ENCODE data around the gene CCDC15. TPM values are rescaled to one million over a fixed set of nuclear protein-coding genes. Genes with fewer than 3 reads are reported as not detected.

Gene CCDC15
- total RNA-seq, 2 donors from 2014 or later: 0.99 to 1.6 TPM

GRCh38 chr11:125075242-125075625, 121.2 kb downstream of the CCDC15 start:
- intact Hi-C loops (cut with DNase I): no loop called here
- no peak for DNase-seq
- Histone ChIP-seq H3K4me3 (no peak overlapping the region), H3K9me3 (no peaks in the 10 kb centered on the region), H3K4me1 (peaks cover 6% of the 10 kb centered on the region), H3K27me3 (no peaks in the 10 kb centered on the region), H3K36me3 (replicated peaks in 1 of 2; ENCODE audit: insufficient read depth in 1 of 2, low read depth in 2 of 2) (no peaks in the 10 kb centered on the region), H3K27ac (no peak overlapping the region)
- WGBS, 2 donors: 72 to 77% methylated on average over 6 to 7 of the region's 7 CpGs
- no peak for TF ChIP-seq POLR2A (IDR thresholded peaks at IDR 0.05)
- TF ChIP-seq, protein P1, sequence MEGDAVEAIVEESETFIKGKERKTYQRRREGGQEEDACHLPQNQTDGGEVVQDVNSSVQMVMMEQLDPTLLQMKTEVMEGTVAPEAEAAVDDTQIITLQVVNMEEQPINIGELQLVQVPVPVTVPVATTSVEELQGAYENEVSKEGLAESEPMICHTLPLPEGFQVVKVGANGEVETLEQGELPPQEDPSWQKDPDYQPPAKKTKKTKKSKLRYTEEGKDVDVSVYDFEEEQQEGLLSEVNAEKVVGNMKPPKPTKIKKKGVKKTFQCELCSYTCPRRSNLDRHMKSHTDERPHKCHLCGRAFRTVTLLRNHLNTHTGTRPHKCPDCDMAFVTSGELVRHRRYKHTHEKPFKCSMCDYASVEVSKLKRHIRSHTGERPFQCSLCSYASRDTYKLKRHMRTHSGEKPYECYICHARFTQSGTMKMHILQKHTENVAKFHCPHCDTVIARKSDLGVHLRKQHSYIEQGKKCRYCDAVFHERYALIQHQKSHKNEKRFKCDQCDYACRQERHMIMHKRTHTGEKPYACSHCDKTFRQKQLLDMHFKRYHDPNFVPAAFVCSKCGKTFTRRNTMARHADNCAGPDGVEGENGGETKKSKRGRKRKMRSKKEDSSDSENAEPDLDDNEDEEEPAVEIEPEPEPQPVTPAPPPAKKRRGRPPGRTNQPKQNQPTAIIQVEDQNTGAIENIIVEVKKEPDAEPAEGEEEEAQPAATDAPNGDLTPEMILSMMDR (IDR thresholded peaks at IDR 0.05): no peak
- ATAC-seq: no peak

DNA sequence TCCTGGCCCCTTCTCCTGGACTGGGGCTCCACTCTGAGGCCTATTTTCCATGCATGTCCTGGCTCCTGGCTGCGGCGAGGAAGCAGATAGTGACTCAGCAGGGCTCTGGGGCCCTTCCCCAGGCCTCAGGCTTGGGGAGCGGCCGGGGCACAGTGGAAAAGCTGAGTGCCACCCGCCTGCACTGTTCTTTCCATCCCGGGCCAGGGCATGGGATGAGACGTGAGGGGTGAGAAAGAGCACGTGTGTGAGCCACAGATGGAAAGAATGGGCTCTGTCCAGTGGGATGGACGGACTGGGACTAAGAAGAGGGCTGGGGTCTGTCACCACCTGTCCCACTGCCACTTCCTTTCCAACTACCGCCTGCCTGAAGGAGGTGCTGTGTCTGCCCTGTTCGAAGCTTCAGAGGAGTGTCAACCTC, 121.9 kb downstream of the CCDC15 start:
- no peaks in the 10 kb centered on the region for H3K27me3 ChIP-seq
- no peak for TF ChIP-seq POLR2A (IDR thresholded peaks at IDR 0.05)
- TF ChIP-seq, protein P1 (IDR thresholded peaks at IDR 0.05): no peak
- 79 to 82% methylated on average over 11 of the region's 11 CpGs for WGBS, 2 donors
- no peaks in the 10 kb centered on the region for H3K36me3 ChIP-seq (replicated peaks in 1 of 2; ENCODE audit: insufficient read depth in 1 of 2, low read depth in 2 of 2)
- ATAC-seq (no peak), DNase-seq (no peak)
- no peak overlapping the region for H3K27ac ChIP-seq
- no peak overlapping the region for H3K4me3 ChIP-seq
- peaks cover 1% of the 10 kb centered on the region for H3K4me1 ChIP-seq
- H3K9me3 ChIP-seq: no peaks in the 10 kb centered on the region
- intact Hi-C loops (cut with DNase I): no loop called here

- TF ChIP-seq POLR2A (IDR thresholded peaks at IDR 0.05): no peak
- TF ChIP-seq, protein P1 (IDR thresholded peaks at IDR 0.05): no peak
- H3K36me3 ChIP-seq (replicated peaks in 1 of 2; ENCODE audit: insufficient read depth in 1 of 2, low read depth in 2 of 2): no peaks in the 10 kb centered on the region
- 68 to 71% methylated on average over 4 to 14 of the region's 14 CpGs for WGBS, 2 donors
- intact Hi-C loops (cut with DNase I): no loop called here
- no peaks in the 10 kb centered on the region for H3K9me3 ChIP-seq
- H3K27ac ChIP-seq: no peak overlapping the region
- no peak overlapping the region for H3K4me3 ChIP-seq
- ATAC-seq: no peak
- DNase-seq: no peak
- H3K4me1 ChIP-seq: no peaks in the 10 kb centered on the region
- H3K27me3 ChIP-seq: no peaks in the 10 kb centered on the region
Measured at GRCh38 chr11:125076378-125076945, 122.5 kb downstream of the CCDC15 start.

DNA sequence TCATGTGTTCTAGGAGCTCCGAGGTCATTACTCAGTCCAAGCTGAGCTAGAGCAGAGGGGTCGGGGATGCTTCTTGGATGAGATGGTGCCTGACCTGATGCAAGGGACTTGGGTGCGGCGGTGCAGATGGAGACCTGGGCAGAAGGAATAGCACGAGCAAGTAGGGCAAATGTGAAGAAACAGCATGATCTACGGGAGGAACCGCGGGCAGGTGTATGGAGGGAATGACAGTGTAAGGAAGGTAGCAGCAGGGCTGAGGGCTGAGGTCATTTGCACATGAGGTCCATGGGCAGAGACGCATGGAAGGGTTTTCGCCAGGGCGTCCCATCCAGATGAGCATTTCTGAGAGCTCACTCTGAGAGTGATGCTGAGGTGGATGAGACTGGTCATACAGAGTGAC, 124.0 kb downstream of the CCDC15 start:
- intact Hi-C loops (cut with DNase I): no loop called here
- TF ChIP-seq, protein P1 (IDR thresholded peaks at IDR 0.05): no peak
- no peak for TF ChIP-seq POLR2A (IDR thresholded peaks at IDR 0.05)
- no peaks in the 10 kb centered on the region for H3K9me3 ChIP-seq
- 84 to 86% methylated on average over 11 of the region's 11 CpGs for WGBS, 2 donors
- no peak for DNase-seq
- no peak overlapping the region for H3K27ac ChIP-seq
- no peak overlapping the region for H3K4me3 ChIP-seq
- H3K4me1 ChIP-seq: no peaks in the 10 kb centered on the region
- no peak for ATAC-seq
- no peaks in the 10 kb centered on the region for H3K36me3 ChIP-seq (replicated peaks in 1 of 2; ENCODE audit: insufficient read depth in 1 of 2, low read depth in 2 of 2)
- H3K27me3 ChIP-seq: no peaks in the 10 kb centered on the region

DNA sequence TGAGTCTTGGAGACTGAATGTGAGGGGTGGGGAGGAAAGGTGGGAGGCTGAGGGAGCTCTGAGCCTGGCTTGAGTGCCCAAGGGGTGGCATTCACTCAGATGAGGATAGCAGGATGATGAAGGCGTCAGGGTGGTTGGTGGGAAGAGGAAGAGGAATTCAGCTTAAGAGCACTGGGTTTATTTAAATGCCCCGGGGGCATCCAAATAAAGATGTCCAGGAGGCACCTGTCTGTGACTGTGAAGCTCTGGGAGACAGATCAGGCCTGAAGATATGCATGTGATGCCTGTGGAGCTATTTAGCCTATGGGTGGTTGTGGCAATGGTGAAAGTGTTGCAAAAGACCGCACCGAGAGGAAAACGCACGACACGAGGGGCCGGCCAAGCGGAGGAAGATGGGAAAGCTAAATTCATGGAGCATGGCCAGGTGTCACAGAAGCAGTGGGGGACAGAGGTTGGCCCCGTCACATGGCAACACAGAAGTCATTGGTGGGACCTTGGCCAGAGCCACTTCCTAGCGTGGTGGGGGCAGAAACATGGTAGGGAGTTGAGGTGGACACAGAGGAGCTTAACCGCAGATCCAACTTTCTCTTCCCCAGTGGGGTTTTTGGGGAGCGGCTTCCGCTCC, 124.6 kb downstream of the CCDC15 start:
- 86 to 91% methylated on average over 14 of the region's 14 CpGs for WGBS, 2 donors
- intact Hi-C loops (cut with DNase I): no loop called here
- Histone ChIP-seq H3K36me3 (replicated peaks in 1 of 2; ENCODE audit: insufficient read depth in 1 of 2, low read depth in 2 of 2) (no peaks in the 10 kb centered on the region), H3K4me1 (no peaks in the 10 kb centered on the region), H3K27ac (no peak overlapping the region), H3K9me3 (no peaks in the 10 kb centered on the region), H3K4me3 (no peak overlapping the region), H3K27me3 (no peaks in the 10 kb centered on the region)
- TF ChIP-seq, protein P1 (IDR thresholded peaks at IDR 0.05): no peak
- no peak for TF ChIP-seq POLR2A (IDR thresholded peaks at IDR 0.05)
- DNase-seq (no peak), ATAC-seq (no peak)

Data from body of pancreas (tissue), 4 donors.